ENCODE measurements around the gene TRHDE. TPM values are rescaled to one million over a fixed set of nuclear protein-coding genes. Genes with fewer than 3 reads are reported as not detected.

TRHDE gene
- total and polyA plus RNA-seq, 2 of the 13 experiments (the other 11 are each of a cell fraction or from before 2014, with no cell fraction given): not detected

GRCh38 chr12:72256725-72257124 lies 15.4 kb upstream of the TRHDE start (continued):
- no peak for TF ChIP-seq ZBTB49 (CRISPR knock-in tag; IDR thresholded peaks at IDR 0.05; ENCODE audit: borderline replicate concordance)
- TF ChIP-seq KAT2B (IDR thresholded peaks at IDR 0.05; ENCODE audit: borderline replicate concordance, low read depth, low read length): no peak
- TF ChIP-seq ZNF567 (CRISPR knock-in tag; IDR thresholded peaks at IDR 0.05; ENCODE audit: borderline replicate concordance): no peak
- no peak for TF ChIP-seq RBM22 (optimal IDR thresholded peaks at IDR 0.05; ENCODE audit: low read length)
- no peak for TF ChIP-seq MAF1 (CRISPR knock-in tag; IDR thresholded peaks at IDR 0.05; ENCODE audit: borderline replicate concordance)
- TF ChIP-seq ZNF557 (CRISPR knock-in tag; IDR thresholded peaks at IDR 0.05): no peak
- TF ChIP-seq SCMH1 (CRISPR knock-in tag; IDR thresholded peaks at IDR 0.05; ENCODE audit: borderline replicate concordance): no peak
- TF ChIP-seq ARNT2 (CRISPR knock-in tag; IDR thresholded peaks at IDR 0.05; ENCODE audit: low read depth): no peak
- TF ChIP-seq CENPT (CRISPR knock-in tag; IDR thresholded peaks at IDR 0.05; ENCODE audit: low read depth): no peak
- no peak for TF ChIP-seq SMAD1 (CRISPR knock-in tag; IDR thresholded peaks at IDR 0.05; ENCODE audit: borderline replicate concordance, low read depth)
- no peak for TF ChIP-seq MEIS1 (CRISPR knock-in tag; IDR thresholded peaks at IDR 0.05; ENCODE audit: borderline replicate concordance)
- TF ChIP-seq ZNF282 (IDR thresholded peaks at IDR 0.05; ENCODE audit: partially characterized antibody): no peak

GRCh38 chr12:72261885-72262284 lies 10.3 kb upstream of the TRHDE start:
- H3K4me2 ChIP-seq (ENCODE audit: low read depth, low read length): no peak overlapping the region
- no peaks in the 10 kb centered on the region for H3K9me3 ChIP-seq (ENCODE audit: low read length)
- no peaks in the 10 kb centered on the region for H4K20me1 ChIP-seq (ENCODE audit: insufficient read depth, low read length)
- intact Hi-C loops (cut with micrococcal nuclease; ENCODE audit: unreplicated experiment) (loop anchor here (5.0 kb wide), 1 partner anchor 245 kb away; no protein-coding TSS in a partner anchor), in situ Hi-C loops (cut with HindIII; ENCODE audit: extremely low pct_ligation_motif_present, low pct_unique_long_range_greater_than_20kb) (no loop called here)
- H3K79me2 ChIP-seq (ENCODE audit: insufficient read depth, low read length): no peaks in the 10 kb centered on the region
- BruUV-seq (replicated peaks): no TSS peak
- ATAC-seq (no peak), DNase-seq (ENCODE audit: low spot score) (no peak), FAIRE-seq (no peak)
- WGBS (ENCODE audit: low lambda C conversion rate): 0% methylated on average over 2 of the region's 2 CpGs
- H3K4me3 ChIP-seq (replicated peaks in 1 of 3; ENCODE audit: insufficient read depth in 1 of 3, low read depth in 2 of 3, low read length in 3 of 3): no peak overlapping the region
- ChIA-PET POLR2A (no interaction called here), CTCF (ENCODE audit: low intra/inter-chr PET ratio, low total read pairs) (no interaction called here)
- no peaks in the 10 kb centered on the region for H3K4me1 ChIP-seq (ENCODE audit: insufficient read depth, low read length)
- no peak overlapping the region for H3K9ac ChIP-seq (ENCODE audit: insufficient read depth, low read depth, low read length)
- no peak overlapping the region for H2AFZ ChIP-seq (ENCODE audit: low read length)
- H3K27me3 ChIP-seq (ENCODE audit: control insufficient read depth in 1 of 2, insufficient read depth in 2 of 2, low read length in 2 of 2): no peaks in the 10 kb centered on the region
- H3K27ac ChIP-seq (ENCODE audit: extremely low read length, insufficient read depth, low read length): no peak overlapping the region
- no peaks in the 10 kb centered on the region for H3K36me3 ChIP-seq (replicated peaks in 1 of 2; ENCODE audit: control insufficient read depth in 1 of 2, insufficient read depth in 2 of 2, low read length in 2 of 2)
- TF ChIP-seq FOXO1 (CRISPR knock-in tag; IDR thresholded peaks at IDR 0.05) (no peak), NFATC3 (CRISPR knock-in tag; IDR thresholded peaks at IDR 0.05) (no peak), ZBTB1 (CRISPR knock-in tag; IDR thresholded peaks at IDR 0.05; ENCODE audit: borderline replicate concordance) (no peak), ZNF713 (CRISPR knock-in tag; IDR thresholded peaks at IDR 0.05) (no peak), THRA (CRISPR knock-in tag; IDR thresholded peaks at IDR 0.05; ENCODE audit: borderline replicate concordance) (no peak), TBX2 (CRISPR knock-in tag; IDR thresholded peaks at IDR 0.05; ENCODE audit: borderline replicate concordance) (no peak), GMEB1 (CRISPR knock-in tag; IDR thresholded peaks at IDR 0.05; ENCODE audit: borderline replicate concordance) (no peak), ZNF549 (CRISPR knock-in tag; IDR thresholded peaks at IDR 0.05) (no peak), ZNF367 (CRISPR knock-in tag; IDR thresholded peaks at IDR 0.05; ENCODE audit: borderline replicate concordance) (no peak)
